Esophagus squamous epithelium (tissue), 5 donors: ENCODE data around the gene DALRD3. TPM values are rescaled to one million over a fixed set of nuclear protein-coding genes. Genes with fewer than 3 reads are reported as not detected.
A peak's percentile ranks its signal among the peaks of the same experiment; 100 is the strongest.

Source experiments
- DNase-seq: peaks from one replicate; lab custom pipeline; 2025; lab: John Stamatoyannopoulos, UW
- H3K27ac ChIP-seq, 4 donors: fragments of 200-600 bp; sonication (generic); one replicate each; pipeline ENCODE4 v1.5.1; 2016 to 2019; ENCODE audit warnings: mild to moderate bottlenecking in 1 of 4
- H3K27me3 ChIP-seq, 4 donors: fragments of 200-600 bp; sonication (generic); 1 replicate in 3 of 4; 2 replicates in 1 of 4; pipeline versions ENCODE4 v1.5.1 to v1.6.0; 2017 to 2021; ENCODE audit warnings: antibody characterized with exemption in 1 of 4
- H3K36me3 ChIP-seq, 3 donors: fragments of 200-600 bp; sonication (generic); one replicate each; pipeline ENCODE4 v1.5.1; 2016 to 2019
- H3K4me1 ChIP-seq, 3 donors: fragments of 200-600 bp; sonication (generic); one replicate each; pipeline ENCODE4 v1.5.1; 2017 to 2019
- H3K4me3 ChIP-seq, 4 donors: fragments of 200-600 bp; sonication (generic); 1 replicate in 3 of 4; 2 replicates in 1 of 4; pipeline ENCODE4 v1.5.1; 2016 to 2019; ENCODE audit warnings: mild to moderate bottlenecking in 2 of 4, moderate library complexity in 1 of 4
- H3K9me3 ChIP-seq, 3 donors: fragments of 200-600 bp; sonication (generic); one replicate each; pipeline ENCODE4 v1.5.1; 2016 to 2019
- CTCF ChIP-seq, 6 experiments: fragments of 450-650 bp in 4 of 6; fragments of 200-600 bp in 2 of 6; sonication (generic) in 2 of 6; IDR thresholded peaks; one replicate each; pipeline ENCODE4 v1.5.1; 2016 to 2019; ENCODE audit warnings: antibody characterized with exemption in 6 of 6, mild to moderate bottlenecking in 4 of 6, moderate library complexity in 4 of 6
- POLR2A ChIP-seq, 4 donors: fragments of 450-650 bp; IDR thresholded peaks; one replicate each; pipeline ENCODE4 v1.6.1; 2017; ENCODE audit warnings: antibody characterized with exemption in 4 of 4, mild to moderate bottlenecking in 4 of 4, moderate library complexity in 3 of 4
- WGBS, 2 donors: methylation state at CpG; one replicate each; pipeline ENCODE4 v1.1.5; 2018; 5-methylcytosine and 5-hydroxymethylcytosine counted together
- intact Hi-C: fragments of 100-400 bp; cut with DNase I; formaldehyde crosslinking; loops from one replicate; pipeline ENCODE4 v1.15.0; 2022
- total RNA-seq, 4 donors: library from RNA; depleted of rRNA; stranded (reverse); fragments of >200 nt; gene quantifications; one replicate each; pipeline ENCODE4 v1.1.0, GENCODE V29; 2016
- donor health status: DM: yes; HTN: yes; CAD: no.

Gene DALRD3
- total RNA-seq, 4 donors from 2014 or later: 34.4 to 42.4 (median 37.1) TPM

DNA sequence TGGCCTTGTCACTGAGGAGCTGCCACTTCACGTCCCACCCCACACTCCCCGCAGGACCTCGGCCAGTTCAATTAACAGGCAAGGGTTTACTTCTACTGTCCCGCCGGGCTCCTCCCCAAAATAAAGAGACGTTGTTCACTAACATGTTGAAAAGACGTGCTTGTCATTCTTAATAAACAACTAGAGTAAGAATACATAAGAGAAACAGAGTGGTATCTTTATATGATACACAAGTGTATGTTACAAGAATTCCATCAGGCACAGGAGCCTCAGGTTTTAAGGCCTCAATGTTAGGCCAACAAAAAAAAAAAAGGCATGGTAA, 11.1 kb upstream of the DALRD3 start:
- 0 to 3% methylated on average over 7 of the region's 7 CpGs for WGBS, 2 donors

GRCh38 chr3:49028673-49029562, 10.5 kb upstream of the DALRD3 start, which contains the start of gene IMPDH2:
Gene IMPDH2, minus strand, starts transcription at chr3:49029398. Its CDS starts 48 bp downstream, at chr3:49029350.
- no peaks in the 10 kb centered on the region for H3K27me3 ChIP-seq
- intact Hi-C loops: loop anchor here (10.0 kb wide), 1 partner anchor 66 kb away; the partner anchor contains the start of gene QRICH1
- peak within 1 kb of the TSS; percentile 94 to 98 (median 96) for H3K27ac ChIP-seq
- WGBS, 2 donors: 0 to 4% methylated on average over 7 to 11 of the region's 55 CpGs
- H3K4me1 ChIP-seq: peaks cover 12 to 59% (median 16%) of the 10 kb centered on the region in 3 donors
- H3K4me3 ChIP-seq: peak within 1 kb of the TSS; percentile 69 to 85 (median 76)
- TF ChIP-seq POLR2A (IDR thresholded peaks at IDR 0.05) (peak in 3 of 4 donors; percentile 78 to 97 (median 96)), CTCF (IDR thresholded peaks at IDR 0.05) (peak in 2 of 6 experiments; percentile 23 to 53)
- peak; percentile 53 for DNase-seq
- peaks cover 29 to 84% (median 46%) of the 10 kb centered on the region in 3 donors for H3K36me3 ChIP-seq
- no peaks in the 10 kb centered on the region for H3K9me3 ChIP-seq

More for the DNA sequence above, 11.1 kb upstream of the DALRD3 start:
- intact Hi-C loops: loop anchor here (10.0 kb wide), 1 partner anchor 65 kb away; the partner anchor contains the start of gene QRICH1
- Histone ChIP-seq H3K27ac (peak overlapping the region; percentile 94 to 98 (median 96)), H3K9me3 (no peaks in the 10 kb centered on the region), H3K4me1 (peaks cover 12 to 52% (median 16%) of the 10 kb centered on the region in 3 donors), H3K4me3 (peak overlapping the region; percentile 69 to 85 (median 76)), H3K36me3 (peaks cover 23 to 84% (median 46%) of the 10 kb centered on the region in 3 donors), H3K27me3 (no peaks in the 10 kb centered on the region)
- DNase-seq: no peak
- TF ChIP-seq CTCF (IDR thresholded peaks at IDR 0.05) (no peak), POLR2A (IDR thresholded peaks at IDR 0.05) (no peak)

- peak overlapping the region; percentile 69 to 85 (median 76) for H3K4me3 ChIP-seq
- 17 to 63% methylated on average over 1 to 4 of the region's 4 CpGs for WGBS, 2 donors
- TF ChIP-seq CTCF (IDR thresholded peaks at IDR 0.05) (no peak), POLR2A (IDR thresholded peaks at IDR 0.05) (no peak)
- H3K9me3 ChIP-seq: no peaks in the 10 kb centered on the region
- H3K36me3 ChIP-seq: peaks cover 36 to 84% (median 50%) of the 10 kb centered on the region in 3 donors
- no peak for DNase-seq
- H3K4me1 ChIP-seq: peaks cover 14 to 65% (median 19%) of the 10 kb centered on the region in 3 donors
- no peaks in the 10 kb centered on the region for H3K27me3 ChIP-seq
- intact Hi-C loops: loop anchor here (10.0 kb wide), 1 partner anchor 67 kb away; the partner anchor contains the start of gene QRICH1
- peak overlapping the region; percentile 94 to 98 (median 96) for H3K27ac ChIP-seq
Measured at GRCh38 chr3:49028298-49028672, 9.9 kb upstream of the DALRD3 start.

DNA sequence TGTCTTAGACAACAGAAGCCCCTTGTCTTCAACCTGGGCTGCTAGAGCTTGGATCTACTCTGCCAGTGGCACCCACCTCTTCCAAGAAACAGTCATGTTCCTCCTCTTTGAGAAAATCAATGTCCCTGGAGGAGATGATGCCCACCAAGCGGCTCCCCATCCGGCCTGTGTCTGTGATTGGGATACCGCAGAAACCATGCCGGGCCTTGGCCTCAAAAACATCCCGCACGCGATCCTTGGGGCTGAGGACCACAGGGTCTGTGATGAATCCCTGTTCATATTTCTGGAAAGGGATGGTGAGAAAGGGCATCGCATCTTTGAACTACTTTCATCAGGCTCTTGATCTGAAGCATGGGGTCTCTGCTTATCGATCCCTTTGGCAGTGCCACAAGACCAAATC, 9.3 kb upstream of the DALRD3 start:
- peak overlapping the region in 3 of 4 donors; percentile 12 to 98 (median 94) for H3K27ac ChIP-seq
- no peak overlapping the region for H3K4me3 ChIP-seq
- WGBS, 2 donors: 92 to 93% methylated on average over 7 to 9 of the region's 9 CpGs
- DNase-seq: no peak
- TF ChIP-seq POLR2A (IDR thresholded peaks at IDR 0.05): no peak
- no peak for TF ChIP-seq CTCF (IDR thresholded peaks at IDR 0.05)
- H3K27me3 ChIP-seq: no peaks in the 10 kb centered on the region
- H3K4me1 ChIP-seq: peaks cover 21 to 71% (median 26%) of the 10 kb centered on the region in 3 donors
- H3K36me3 ChIP-seq: peaks cover 30 to 84% (median 45%) of the 10 kb centered on the region in 3 donors
- intact Hi-C loops: loop anchor here (10.0 kb wide), 1 partner anchor 67 kb away; the partner anchor contains the start of gene QRICH1
- H3K9me3 ChIP-seq: no peaks in the 10 kb centered on the region
